NCI-H460 (cell line): ENCODE data around the gene EFNA3. TPM values are rescaled to one million over a fixed set of nuclear protein-coding genes. Genes with fewer than 3 reads are reported as not detected.

Experiments used
- DNase-seq: peaks from one replicate; pipeline ENCODE4 v3.0.0-alpha.2; 2016; ENCODE audit warnings: low read depth; ENCODE audit errors: extremely low read depth
- total RNA-seq: library from RNA; depleted of rRNA; stranded (reverse); fragments of >200 nt; shearing (Covaris generic); gene quantifications from 2 replicates; pipeline ENCODE4 v1.2.3, GENCODE V29; 2014

EFNA3 gene
- total RNA-seq, 1 experiment from 2014 or later, result 10.1 TPM

DNA sequence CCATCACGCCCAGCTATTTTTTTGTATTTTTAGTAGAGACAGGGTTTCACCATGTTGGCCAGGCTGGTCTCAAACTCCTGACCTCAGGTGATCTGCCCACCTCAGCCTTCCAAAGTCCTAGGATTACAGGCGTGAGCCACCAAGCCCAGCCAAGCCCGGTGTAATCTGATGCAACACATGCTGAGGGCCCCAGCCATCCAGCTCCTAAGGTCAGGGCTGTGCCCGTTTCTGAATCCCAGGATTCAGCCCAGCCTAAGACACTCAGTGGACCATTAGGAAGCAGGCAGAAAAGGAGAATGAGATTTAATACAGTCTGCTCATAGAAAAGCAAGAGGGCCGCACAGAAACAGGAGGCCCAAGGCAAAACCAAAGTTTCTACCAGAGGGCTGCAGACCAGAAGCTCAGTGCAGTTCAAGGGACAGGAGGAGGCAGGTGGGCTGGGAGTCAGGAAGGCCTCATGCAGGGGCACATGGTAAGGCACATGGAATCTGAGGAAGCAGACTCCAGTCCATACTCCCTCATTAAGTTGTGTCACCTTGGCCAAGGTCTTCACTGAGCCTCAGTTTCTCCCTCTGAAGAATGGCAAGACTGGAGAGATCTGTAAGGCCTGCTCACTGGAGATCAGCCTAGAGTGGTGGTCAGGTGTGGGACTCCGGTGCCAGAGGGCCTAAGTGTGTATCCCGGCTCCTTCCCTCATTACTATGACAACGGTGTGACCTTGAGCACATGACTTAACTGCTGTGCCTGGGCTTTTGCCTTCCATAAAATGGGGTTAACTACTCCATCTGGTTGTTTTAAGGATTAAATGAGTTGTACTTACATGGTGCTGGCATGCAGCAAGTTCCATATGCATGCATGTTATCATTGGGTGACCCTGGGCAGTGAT, 29.9 kb upstream of the EFNA3 start:
- no peak for DNase-seq

DNA sequence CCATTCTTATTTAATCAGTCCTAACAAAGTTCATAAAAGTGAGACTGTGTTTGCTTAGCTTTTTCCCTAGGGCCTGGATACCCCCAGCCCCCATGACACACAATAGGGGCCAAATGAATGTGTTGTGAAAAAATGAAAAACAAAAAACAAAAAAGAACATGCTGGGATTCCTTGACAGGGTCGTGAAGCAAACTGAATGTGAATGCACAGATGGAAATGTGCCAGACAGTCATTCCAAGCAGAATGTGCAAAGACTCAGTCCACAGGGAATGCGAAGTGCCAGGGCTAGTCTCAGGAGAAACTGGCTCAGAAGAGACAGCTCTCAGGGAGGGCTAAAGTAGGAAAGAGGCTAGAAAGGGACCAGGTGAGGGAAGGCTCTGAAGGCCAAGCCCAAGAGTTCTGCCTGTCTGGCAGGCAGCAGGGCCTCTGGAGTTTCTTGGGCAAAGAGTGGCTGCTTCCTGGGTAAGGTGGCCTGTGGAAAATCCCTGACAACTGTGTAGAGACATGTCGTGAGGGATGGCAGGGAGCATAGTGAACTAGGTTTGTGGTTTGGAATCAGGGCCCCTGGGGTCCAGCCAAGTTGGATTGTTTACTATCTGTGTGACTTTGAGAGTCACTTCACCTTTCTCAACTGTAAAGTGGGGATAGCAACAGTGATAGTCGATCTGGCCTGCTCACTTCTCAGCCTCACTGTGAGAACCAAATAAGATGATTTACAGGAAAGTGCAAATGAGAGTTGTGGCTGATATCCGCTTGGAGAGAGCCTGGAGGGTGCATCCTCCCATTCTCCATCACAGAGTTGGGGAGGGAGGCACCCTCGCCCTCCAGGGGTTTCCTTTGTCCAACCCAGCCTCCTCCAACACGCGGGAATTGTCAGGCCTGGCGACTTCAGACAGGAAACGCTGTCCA, 28.7 kb upstream of the EFNA3 start:
- no peak for DNase-seq

DNA sequence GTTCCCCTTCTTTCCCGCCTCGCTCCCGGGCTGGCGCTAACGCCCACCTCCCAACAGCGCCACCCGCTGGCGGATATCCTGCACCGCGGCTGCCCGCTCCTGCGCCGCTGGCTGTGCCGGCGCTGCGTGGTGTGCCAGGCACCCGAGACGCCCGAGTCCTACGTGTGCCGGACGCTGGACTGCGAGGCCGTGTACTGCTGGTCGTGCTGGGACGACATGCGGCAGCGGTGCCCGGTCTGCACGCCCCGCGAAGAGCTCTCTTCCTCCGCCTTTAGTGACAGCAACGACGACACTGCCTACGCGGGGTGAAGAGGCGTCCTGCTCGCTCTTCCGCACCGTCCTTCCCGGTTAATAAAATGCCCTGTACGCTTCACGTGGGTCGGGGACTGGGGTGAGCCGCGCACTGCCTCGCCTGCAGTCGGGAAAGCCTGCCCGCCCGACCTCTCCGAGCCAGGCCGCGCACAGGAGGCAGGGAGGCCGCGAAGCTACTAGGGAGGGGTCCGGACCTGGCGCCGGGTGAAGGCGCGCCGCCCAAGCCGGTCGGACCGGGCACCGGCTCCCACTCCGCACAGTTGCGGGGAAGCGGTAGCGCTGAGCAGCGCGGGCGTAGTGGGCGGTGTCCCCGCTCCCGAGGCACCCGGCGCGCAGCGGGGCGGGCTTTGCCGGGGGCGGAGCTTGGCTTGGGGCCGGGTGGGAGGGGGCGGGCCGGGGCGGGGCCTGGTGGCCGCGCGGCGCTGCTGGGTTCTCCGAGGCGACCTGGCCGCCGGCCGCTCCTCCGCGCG, 27.9 kb upstream of the EFNA3 start, which contains the start of gene ADAM15:
Gene ADAM15, plus strand, starts transcription at position 757 of the 782 bp plus-strand sequence. CDS start 71 bp downstream, outside the sequence.
- DNase-seq, result peak; percentile 86

DNA sequence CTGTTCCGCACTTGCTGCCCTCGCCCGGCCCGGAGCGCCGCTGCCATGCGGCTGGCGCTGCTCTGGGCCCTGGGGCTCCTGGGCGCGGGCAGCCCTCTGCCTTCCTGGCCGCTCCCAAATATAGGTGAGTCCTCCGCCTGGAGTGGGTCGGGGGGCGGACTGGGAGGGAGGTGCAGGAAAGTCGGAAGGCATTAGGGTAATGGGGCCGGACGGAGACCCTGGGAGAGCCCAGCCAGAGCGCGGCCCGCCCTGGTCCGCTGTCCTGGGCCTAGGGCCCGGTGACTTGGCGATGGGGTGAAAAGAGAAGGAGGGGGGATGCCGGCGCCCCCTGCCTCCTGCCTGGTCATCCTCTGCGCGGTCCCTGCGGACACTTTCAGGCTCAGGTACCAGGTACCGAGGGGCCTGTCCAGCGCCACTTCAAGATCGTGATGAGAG, 27.3 kb upstream of the EFNA3 start:
- DNase-seq, result no peak

DNA sequence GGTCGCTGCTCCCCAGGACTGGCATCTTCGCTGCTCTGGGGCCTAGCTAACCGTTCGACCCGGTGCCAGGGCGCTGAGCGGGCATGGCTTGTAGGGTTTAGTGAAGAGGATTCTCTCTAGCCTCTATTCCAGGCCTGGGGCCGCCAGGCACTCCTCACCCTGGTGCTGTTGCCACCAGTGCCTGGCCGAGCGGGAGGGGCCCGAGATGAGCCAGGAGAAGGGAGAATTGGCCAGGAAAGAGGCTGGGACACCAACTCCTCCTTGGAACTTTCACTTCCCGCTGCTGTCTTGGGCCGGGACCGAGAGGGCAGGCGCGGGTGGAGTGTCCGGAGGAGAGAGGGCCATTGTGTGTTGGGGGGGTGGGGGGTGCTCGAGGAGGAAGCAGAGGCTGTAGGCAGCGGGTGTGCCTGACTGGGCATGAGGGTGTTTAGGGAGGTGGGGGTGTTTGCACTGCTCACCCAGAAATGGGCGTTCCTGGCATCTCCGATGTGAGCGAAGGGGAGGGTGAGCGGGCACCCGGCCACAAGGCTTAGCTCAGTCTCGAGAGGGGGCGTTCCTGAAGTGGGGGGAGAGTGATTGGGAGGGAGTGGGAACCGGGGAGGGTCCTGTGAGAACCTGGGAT, 26.7 kb upstream of the EFNA3 start:
- peak; percentile 17 for DNase-seq

DNA sequence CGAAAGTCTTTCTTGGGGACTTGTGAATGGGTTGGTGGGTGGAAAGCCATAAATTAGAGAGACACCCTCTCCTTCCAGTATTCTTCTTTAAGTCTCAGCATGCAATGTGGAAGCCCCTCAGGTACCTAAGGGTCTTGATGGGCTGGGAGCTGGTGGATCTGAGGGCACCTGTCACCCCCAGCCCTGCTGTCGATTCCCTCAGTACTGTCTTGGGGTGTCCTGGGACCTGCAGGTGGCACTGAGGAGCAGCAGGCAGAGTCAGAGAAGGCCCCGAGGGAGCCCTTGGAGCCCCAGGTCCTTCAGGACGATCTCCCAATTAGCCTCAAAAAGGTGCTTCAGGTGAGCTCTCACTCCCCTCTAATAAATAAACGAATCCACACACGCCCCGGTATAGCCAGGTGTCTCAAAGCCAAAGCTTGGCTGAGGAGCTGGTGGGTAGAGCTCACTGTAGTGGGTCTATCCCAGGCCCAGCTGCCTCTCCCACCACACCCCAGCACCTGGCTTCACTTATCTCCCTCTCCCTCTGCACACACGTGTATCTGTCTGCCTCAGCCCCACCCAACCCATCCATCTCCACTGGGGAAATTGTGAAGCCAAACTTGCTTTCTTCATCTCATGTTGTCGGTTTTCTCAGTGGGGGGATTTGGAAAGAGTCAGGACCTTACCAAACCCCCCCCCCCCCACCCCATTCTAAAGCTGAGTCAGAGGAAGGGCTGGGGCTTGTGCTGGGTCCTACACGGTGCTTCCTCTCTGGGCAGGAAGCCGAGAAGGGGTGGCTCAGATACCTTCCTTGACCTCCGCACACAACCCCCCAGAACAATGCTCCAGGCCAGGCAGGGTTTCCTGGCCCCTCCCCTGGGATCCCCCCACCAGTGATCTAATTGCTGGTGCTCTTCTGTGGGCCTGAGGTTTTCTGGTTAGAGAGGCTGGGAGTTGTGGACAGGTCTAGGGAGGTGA, 25.9 kb upstream of the EFNA3 start:
- DNase-seq, result peak; percentile 51

DNA sequence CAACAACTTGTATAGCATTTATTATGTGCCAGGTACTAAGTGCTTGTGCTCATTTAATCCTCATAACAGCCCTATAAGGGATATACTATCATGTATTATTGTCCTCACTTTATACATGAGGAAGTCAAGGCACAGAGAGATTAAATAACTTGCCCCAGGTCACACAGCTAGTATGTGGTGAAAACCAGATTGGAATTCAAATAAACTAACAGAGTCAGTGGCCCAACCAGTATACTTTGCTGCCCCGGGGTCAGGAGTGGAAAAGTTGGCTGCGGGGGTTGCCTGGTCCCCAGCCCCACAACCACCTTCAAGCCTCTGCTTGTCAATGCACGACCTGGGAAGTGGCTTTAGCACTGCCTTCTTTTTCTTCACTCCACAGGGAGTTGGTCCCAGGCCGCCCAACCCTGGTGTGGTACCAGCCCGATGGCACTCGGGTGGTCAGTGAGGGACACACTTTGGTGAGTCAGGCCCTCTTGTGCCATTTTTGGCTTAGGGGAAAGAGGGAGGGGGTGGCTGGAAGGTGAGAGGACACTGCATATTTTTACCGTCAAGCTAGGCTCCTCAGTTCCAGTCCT, 25.0 kb upstream of the EFNA3 start:
- DNase-seq, result no peak

DNA sequence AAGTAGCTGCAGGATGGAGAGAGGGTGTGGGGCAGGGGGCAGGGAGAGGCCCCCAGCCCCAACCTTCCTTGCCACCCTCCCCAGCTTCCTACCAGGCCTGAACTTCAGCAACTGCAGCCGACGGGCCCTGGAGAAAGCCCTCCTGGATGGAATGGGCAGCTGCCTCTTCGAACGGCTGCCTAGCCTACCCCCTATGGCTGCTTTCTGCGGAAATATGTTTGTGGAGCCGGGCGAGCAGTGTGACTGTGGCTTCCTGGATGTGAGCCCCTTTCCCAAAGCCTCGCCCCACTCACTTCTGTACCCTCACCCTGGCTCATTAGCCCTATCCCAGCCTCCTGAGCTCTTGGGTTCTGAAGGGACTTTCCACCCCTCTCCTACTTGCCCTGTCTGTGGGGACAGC, 21.5 kb upstream of the EFNA3 start:
- no peak for DNase-seq

DNA sequence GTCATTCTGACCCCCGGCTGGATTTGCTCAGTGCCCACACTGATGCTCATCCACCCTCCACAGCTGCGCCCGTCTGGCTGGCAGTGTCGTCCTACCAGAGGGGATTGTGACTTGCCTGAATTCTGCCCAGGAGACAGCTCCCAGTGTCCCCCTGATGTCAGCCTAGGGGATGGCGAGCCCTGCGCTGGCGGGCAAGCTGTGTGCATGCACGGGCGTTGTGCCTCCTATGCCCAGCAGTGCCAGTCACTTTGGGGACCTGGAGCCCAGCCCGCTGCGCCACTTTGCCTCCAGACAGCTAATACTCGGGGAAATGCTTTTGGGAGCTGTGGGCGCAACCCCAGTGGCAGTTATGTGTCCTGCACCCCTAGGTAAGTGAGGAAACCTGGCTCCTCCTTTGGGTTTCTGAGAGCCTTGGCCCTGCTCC, 20.8 kb upstream of the EFNA3 start:
- DNase-seq, result no peak

DNA sequence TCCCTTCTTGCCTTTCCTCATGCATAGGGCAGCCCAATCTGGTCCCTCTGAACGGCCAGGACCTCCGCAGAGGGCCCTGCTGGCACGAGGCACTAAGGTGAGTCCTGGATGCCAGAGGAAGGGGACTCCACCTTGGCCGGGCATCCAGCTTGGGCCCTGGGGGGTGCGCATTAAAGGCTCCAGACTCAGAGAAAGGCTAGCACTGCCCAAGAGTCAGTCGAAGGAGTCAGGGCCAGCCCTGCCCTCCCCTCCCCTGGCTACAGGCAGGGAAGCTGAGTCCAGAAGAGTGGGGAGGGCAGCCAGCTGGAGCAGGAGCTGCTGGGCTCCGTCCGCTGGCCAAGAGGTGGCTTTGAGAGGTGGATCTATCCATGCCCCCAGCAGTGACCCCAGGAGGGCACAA, 17.9 kb upstream of the EFNA3 start:
- DNase-seq, result no peak

DNA sequence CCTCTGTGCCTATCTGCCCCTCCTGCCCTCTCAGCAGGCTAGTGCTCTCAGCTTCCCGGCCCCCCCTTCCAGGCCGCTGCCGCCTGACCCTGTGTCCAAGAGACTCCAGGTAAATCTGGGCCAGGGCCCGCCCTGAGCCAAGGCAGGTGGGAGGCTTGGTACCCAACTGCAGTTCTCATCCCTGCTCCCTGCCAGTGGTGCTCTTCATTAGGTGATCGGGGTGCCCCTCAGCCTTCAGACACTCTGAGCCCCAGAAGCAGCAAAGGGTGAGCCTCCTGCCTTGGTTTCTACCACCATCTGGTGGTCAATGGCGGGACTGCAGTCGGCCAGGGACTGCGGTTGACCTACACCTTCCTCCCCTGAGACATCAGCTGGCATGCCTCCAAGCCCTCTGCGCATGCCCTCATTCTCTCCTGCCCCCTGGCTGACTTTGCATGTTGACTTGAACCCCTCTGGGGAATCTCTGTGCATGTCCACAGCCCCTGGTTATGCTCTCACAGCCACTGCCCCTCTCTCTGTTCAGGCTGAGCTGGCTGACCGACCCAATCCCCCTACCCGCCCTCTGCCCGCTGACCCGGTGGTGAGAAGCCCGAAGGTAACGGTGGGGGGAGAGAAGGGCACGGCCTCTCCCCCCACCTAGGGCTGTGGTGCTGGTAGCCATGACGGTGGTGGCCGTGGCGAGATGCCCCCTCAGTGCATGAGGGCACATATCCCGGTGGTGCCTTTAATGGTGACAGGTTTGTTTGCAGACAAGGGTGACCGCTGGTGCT, 17.1 kb upstream of the EFNA3 start:
- DNase-seq, result peak; percentile 91

DNA sequence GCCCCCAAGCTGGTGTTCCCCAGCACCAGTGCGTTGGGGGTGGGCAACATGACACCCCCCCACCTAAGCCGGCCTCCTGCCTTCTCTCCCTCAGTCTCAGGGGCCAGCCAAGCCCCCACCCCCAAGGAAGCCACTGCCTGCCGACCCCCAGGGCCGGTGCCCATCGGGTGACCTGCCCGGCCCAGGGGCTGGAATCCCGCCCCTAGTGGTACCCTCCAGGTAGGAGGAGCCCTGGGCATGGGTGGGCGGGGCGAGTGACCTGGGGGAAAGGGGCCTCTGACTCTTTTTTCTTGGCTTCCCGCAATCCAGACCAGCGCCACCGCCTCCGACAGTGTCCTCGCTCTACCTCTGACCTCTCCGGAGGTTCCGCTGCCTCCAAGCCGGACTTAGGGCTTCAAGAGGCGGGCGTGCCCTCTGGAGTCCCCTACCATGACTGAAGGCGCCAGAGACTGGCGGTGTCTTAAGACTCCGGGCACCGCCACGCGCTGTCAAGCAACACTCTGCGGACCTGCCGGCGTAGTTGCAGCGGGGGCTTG, 16.4 kb upstream of the EFNA3 start:
- no peak for DNase-seq

DNA sequence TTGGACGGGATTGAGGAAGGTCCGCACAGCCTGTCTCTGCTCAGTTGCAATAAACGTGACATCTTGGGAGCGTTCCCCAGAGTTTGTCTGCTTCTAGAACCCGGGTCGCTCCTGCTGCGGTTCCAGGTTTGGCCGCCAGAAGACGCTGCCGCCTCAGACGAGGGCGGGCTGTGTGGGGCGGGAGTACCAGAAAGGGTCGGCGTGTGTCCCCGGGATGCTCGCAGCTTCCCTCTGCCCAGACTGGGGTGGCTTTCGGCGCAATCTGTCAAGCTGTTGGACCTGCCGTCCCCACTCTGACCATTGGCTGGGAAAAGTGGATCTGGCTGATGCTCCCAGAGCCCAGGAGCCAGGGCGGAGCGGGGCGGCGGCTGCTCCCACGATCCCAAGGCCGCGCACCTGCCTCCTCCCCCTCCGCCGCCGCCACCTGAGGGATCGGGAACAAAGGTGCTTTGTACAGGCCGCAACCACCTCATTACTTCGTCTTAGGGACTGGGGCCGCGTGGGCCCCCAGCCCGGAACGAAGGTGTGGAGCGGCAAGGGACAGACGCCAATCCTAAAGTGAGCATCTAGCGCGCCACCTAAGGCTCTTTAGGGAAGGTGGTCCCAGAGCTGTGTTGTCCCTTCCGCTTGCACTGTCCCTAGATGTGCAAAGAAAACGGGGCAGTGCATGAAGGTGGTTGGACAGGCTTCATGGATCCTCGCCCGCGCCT, 15.8 kb upstream of the EFNA3 start:
- DNase-seq, result no peak

DNA sequence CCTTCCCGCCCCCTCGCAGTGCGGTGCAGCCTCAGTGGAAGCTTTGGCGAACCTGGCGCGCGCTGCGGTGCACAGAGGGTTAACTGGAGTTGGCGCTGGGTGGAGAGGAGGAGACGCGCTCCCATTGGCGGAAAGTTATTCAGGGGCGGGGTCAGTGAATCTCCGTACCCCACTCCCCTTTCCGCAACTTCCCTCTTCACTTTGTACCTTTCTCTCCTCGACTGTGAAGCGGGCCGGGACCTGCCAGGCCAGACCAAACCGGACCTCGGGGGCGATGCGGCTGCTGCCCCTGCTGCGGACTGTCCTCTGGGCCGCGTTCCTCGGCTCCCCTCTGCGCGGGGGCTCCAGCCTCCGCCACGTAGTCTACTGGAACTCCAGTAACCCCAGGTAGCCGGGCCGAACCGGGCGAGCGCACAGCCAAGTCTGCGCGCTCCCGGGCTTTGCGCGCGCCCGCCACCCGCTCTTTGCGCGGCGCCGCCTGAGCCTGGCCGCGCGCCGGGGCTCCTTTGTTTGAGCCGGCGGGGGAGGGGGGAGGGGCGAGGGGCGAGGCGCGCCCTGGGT, 15.0 kb upstream of the EFNA3 start, which contains the start of gene EFNA4:
Gene EFNA4, plus strand, starts transcription at position 191 of the 561 bp plus-strand sequence. Its CDS starts 84 bp downstream, at position 275.
- DNase-seq, result peak; percentile 88

DNA sequence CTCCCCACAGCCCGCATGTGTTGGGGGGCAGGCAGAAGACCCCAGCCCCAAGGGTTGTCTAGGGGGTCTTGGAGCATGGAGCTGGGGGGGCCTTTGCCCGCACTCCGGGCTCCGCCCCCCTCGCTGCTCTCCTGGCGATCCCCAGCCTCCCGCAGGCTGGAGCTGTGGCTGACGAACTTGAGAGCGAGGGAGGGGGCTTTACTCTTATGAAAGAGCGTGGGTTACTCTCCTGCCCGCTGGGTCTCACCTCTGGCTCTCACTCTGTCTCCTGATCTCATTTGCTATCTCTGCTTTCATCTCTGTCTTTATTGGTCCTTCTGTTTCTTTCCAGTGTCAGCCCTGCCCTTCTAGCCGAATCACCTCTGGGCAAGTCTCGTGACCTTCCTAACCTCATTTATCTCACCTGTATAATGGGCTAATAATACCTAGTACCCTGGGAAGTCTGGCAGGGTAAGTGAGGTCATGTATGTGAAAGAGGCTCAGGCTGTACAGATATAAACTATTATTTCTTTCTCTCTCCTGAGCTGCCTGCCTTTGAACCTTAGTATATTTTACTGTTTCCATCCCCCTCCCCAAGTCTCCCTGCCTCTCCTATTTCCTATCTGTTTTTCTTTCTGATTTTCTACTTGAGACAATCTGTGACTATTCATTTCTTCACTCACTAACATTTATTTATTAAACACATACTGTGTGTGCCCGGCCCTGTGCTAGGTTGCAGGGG, 14.4 kb upstream of the EFNA3 start:
- DNase-seq, result no peak
